Endodermal cell (in vitro differentiated cells): Measurements from ENCODE around the gene KLHDC4. TPM values are rescaled to one million over a fixed set of nuclear protein-coding genes. Genes with fewer than 3 reads are reported as not detected.
"Not testable (repeated sequence)": the region's sequence is repeated elsewhere in the genome, so short reads cannot be mapped to it uniquely, and the experiment has no call there.

Experiments used
- DNase-seq: peaks from one replicate; pipeline ENCODE4 v3.0.0-alpha.2; 2017
- H3K27ac ChIP-seq: 2 replicates; pipeline ENCODE4 v1.5.1; 2013; ENCODE audit warnings: mild to moderate bottlenecking, low read depth, low read length, moderate library complexity
- H3K27me3 ChIP-seq: 2 replicates; pipeline ENCODE4 v1.6.1; 2013; ENCODE audit warnings: mild to moderate bottlenecking, low read length, moderate library complexity; ENCODE audit not compliant: insufficient read depth, control insufficient read depth, poor library complexity, severe bottlenecking
- H3K36me3 ChIP-seq: 2 replicates; pipeline ENCODE4 v1.7.0; 2013; ENCODE audit warnings: mild to moderate bottlenecking, low read length, moderate library complexity; ENCODE audit not compliant: control insufficient read depth, insufficient read depth
- H3K4me1 ChIP-seq: one replicate; pipeline ENCODE4 v1.7.0; 2013; ENCODE audit warnings: low read length; ENCODE audit not compliant: control insufficient read depth, insufficient read depth
- H3K4me3 ChIP-seq: 2 replicates; pipeline ENCODE4 v1.5.1; 2013; ENCODE audit warnings: mild to moderate bottlenecking, low read length, moderate library complexity
- H3K9ac ChIP-seq: 2 replicates; pipeline ENCODE4 v1.6.1; 2013; ENCODE audit warnings: mild to moderate bottlenecking, low read length, moderate library complexity; ENCODE audit not compliant: poor library complexity, severe bottlenecking; ENCODE audit errors: extremely low read depth
- H3K9me3 ChIP-seq: 2 replicates; pipeline ENCODE4 v1.6.1; 2013; ENCODE audit warnings: mild to moderate bottlenecking, low read length, moderate library complexity; ENCODE audit not compliant: control insufficient read depth
- H3K27ac Mint-ChIP-seq: 2 replicates; pipeline ENCODE4 v1.8.0; 2020; ENCODE audit warnings: mixed read lengths
- H3K27me3 Mint-ChIP-seq: 2 replicates; pipeline ENCODE4 v1.8.0; 2021; ENCODE audit warnings: mild to moderate bottlenecking, mixed read lengths; ENCODE audit not compliant: insufficient read depth
- H3K36me3 Mint-ChIP-seq: 2 replicates; pipeline ENCODE4 v1.8.0; 2020; ENCODE audit warnings: low read depth, mixed read lengths
- H3K4me1 Mint-ChIP-seq: 2 replicates; pipeline ENCODE4 v1.8.0; 2020; ENCODE audit warnings: mixed read lengths
- H3K4me3 Mint-ChIP-seq: 2 replicates; pipeline ENCODE4 v1.8.0; 2020; ENCODE audit warnings: mild to moderate bottlenecking, moderate library complexity, mixed read lengths
- H3K9me3 Mint-ChIP-seq: 2 replicates; pipeline ENCODE4 v1.8.0; 2020; ENCODE audit warnings: mild to moderate bottlenecking, mixed read lengths
- WGBS, 2 experiments: methylation state at CpG; one replicate each; pipeline versions ENCODE4 v1.1.5 to v1.1.7; 2013; ENCODE audit warnings: missing lambda C conversion rate in 2 of 2, mixed read lengths in 1 of 2; ENCODE audit not compliant: insufficient coverage in 1 of 2, insufficient read length in 1 of 2; 5-methylcytosine and 5-hydroxymethylcytosine counted together
- total RNA-seq, 2 donors: library from RNA; stranded (reverse); fragmentation: NEBNext Ultra II Directional in 1 of 2; extraction: Animal tissue kit (Norgen Biotek cat#: 25700) in 1 of 2; gene quantifications; 2 replicates in 1 of 2; 3 replicates in 1 of 2; pipeline ENCODE4 v1.2.1, GENCODE V29; 2021
- TF ChIP-seq, protein P1 (sequence below): fragments of 200-600 bp; sonication (generic); conservative IDR thresholded peaks from 2 replicates; pipeline ENCODE4 v1.5.0; 2021; ENCODE audit warnings: antibody characterized with exemption, mild to moderate bottlenecking

The KLHDC4 gene
- total RNA-seq, 2 donors from 2014 or later = 52.8 to 58.8 TPM

DNA sequence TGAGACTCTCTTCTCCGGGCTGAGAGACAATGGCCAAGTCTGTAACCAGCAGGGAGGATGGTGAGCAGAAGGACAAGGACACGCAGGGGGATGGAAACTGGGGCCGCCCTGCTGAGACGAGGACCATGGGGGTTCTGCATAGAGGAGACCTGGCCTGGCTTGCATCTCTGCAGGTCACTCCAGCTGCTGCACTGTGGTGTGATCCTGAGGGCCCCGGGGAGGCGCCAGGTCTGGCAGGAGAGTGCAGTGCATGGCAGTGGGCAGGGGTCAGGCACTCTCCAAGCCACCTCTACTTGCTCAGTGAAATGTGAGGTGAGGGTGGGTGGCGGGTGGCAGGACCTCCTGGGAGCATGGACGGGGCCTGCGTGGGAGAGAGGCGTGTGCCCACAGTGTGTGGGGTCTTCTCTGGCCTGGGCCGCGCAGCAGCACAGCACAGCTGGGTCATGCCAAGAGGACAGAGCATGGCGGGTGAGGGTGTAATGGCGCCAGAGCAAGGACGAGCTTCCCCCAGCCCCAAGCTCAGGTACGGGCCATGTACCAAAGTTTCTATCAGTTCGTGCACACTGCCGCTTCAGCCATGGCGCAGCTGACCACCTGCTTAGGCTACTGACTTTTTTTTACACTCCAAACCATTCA is 43.1 kb downstream of the KLHDC4 start:
- Histone ChIP-seq H3K36me3 (peaks cover 41% of the 10 kb centered on the region), H3K4me1 (no peaks in the 10 kb centered on the region), H3K27ac (peak overlapping the region; percentile 61), H3K9me3 (no peaks in the 10 kb centered on the region), H3K4me3 (no peak overlapping the region), H3K27me3 (no peaks in the 10 kb centered on the region), H3K9ac (no peak overlapping the region)
- TF ChIP-seq, protein P1, sequence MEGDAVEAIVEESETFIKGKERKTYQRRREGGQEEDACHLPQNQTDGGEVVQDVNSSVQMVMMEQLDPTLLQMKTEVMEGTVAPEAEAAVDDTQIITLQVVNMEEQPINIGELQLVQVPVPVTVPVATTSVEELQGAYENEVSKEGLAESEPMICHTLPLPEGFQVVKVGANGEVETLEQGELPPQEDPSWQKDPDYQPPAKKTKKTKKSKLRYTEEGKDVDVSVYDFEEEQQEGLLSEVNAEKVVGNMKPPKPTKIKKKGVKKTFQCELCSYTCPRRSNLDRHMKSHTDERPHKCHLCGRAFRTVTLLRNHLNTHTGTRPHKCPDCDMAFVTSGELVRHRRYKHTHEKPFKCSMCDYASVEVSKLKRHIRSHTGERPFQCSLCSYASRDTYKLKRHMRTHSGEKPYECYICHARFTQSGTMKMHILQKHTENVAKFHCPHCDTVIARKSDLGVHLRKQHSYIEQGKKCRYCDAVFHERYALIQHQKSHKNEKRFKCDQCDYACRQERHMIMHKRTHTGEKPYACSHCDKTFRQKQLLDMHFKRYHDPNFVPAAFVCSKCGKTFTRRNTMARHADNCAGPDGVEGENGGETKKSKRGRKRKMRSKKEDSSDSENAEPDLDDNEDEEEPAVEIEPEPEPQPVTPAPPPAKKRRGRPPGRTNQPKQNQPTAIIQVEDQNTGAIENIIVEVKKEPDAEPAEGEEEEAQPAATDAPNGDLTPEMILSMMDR = no peak
- H3K4me3 Mint-ChIP-seq = no peak overlapping the region
- H3K36me3 Mint-ChIP-seq = peaks cover 78% of the 10 kb centered on the region
- H3K27ac Mint-ChIP-seq = no peak overlapping the region
- DNase-seq = no peak
- H3K4me1 Mint-ChIP-seq = no peaks in the 10 kb centered on the region
- H3K27me3 Mint-ChIP-seq = no peaks in the 10 kb centered on the region
- peaks cover 7% of the 10 kb centered on the region for H3K9me3 Mint-ChIP-seq
- WGBS, 2 experiments = 90 to 94% methylated on average over 13 to 19 of the region's 19 CpGs

DNA sequence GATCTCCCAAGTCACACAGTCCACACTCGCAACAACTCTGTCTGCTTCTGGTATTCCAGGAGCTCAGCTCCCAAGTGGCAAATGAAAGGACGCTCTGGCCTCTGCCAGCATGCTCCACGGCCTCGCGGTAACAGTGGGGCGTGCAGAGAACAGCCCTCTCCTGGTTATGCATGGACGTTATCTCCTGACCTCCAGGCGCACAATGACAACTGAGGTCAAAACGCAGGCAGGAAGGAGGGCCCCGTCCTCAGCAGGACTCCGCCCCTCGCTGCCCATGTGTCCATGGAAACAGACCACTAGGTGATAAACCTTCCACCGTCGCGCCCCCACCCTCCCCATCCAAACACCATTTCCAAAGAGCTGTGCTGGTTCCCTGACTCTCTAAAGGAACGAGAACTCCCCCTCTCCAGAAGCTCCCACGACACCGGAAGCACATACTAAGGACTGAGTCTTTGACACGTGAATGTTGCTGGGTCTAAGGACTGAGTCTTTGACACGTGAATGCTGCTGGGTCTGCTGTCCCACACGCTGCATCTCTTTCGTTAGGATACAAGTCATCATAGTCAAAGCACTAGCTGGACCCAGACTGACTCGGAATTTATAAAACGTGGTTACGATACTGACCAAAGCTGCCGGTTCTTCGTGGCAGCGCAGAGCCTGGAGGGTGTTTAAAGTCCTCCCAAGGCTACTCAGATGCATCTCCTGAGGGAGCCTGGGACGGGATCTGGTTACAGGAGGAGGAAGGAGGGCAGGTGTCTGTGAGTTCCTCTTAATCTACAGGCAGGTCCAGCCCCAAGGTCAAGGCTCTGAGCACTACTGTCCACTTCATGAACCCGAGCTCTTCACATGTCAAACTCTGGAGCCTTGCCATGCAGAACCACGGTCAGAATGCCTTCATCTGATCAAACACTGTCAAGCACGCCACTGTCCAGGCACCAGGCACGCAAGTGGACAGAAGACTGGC is 43.9 kb downstream of the KLHDC4 start:
- H3K4me1 Mint-ChIP-seq = no peaks in the 10 kb centered on the region
- Histone ChIP-seq H3K36me3 (peaks cover 40% of the 10 kb centered on the region), H3K4me3 (no peak overlapping the region), H3K9me3 (no peaks in the 10 kb centered on the region), H3K27ac (peak overlapping the region; percentile 63), H3K9ac (no peak overlapping the region), H3K4me1 (no peaks in the 10 kb centered on the region), H3K27me3 (no peaks in the 10 kb centered on the region)
- H3K36me3 Mint-ChIP-seq = peaks cover 79% of the 10 kb centered on the region
- H3K9me3 Mint-ChIP-seq = peaks cover 7% of the 10 kb centered on the region
- no peak overlapping the region for H3K27ac Mint-ChIP-seq
- WGBS, 2 experiments = 87 to 95% methylated on average over 29 to 33 of the region's 33 CpGs
- TF ChIP-seq, protein P1 = no peak
- H3K4me3 Mint-ChIP-seq = no peak overlapping the region
- no peaks in the 10 kb centered on the region for H3K27me3 Mint-ChIP-seq
- DNase-seq = no peak

DNA sequence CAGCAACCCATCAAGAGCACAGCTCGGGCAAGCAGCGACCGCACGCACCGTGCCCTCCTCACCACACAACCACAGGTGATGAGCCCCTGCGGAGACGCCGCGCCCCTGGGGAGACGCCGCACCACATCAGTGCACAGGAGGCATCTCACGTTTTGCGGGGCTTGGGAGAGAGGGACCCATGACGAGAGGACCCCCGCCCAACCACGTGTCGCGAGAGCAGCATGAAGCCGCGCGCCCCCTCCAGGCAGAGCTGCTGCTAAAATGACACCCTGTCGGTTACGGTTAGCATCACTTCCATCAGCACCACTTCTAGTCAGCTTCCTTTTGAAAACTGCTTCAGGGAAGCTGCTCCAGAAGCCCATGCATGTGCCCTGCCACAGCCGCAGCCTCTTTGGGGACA is 45.3 kb downstream of the KLHDC4 start:
- DNase-seq = no peak
- Mint-ChIP-seq H3K4me1 (no peaks in the 10 kb centered on the region), H3K9me3 (peaks cover 7% of the 10 kb centered on the region), H3K4me3 (no peak overlapping the region), H3K36me3 (peaks cover 79% of the 10 kb centered on the region), H3K27ac (no peak overlapping the region), H3K27me3 (no peaks in the 10 kb centered on the region)
- Histone ChIP-seq H3K36me3 (peaks cover 47% of the 10 kb centered on the region), H3K9me3 (no peaks in the 10 kb centered on the region), H3K4me3 (no peak overlapping the region), H3K4me1 (no peaks in the 10 kb centered on the region), H3K9ac (no peak overlapping the region), H3K27ac (no peak overlapping the region), H3K27me3 (no peaks in the 10 kb centered on the region)
- WGBS, 2 experiments = 95 to 100% methylated on average over 11 to 24 of the region's 24 CpGs
- TF ChIP-seq, protein P1 = no peak

DNA sequence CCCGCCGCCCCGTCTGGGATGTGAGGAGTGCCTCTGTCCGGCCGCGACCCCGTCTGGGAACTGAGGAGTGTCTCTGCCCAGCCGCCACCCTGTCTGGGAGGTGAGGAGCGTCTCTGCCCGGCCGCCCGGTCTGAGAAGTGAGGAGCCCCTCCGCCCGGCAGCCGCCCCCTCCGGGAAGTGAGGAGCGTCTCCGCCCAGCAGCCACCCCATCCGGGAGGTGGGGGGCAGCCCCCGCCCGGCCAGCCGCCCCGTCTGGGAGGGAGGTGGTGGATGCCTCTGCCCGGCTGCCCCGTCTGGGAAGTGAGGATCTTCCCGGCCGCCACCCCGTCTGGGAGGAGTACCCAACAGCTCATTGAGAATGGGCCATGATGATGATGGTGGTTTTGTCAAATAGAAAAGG is 47.0 kb downstream of the KLHDC4 start:
- peaks cover 76% of the 10 kb centered on the region for H3K36me3 Mint-ChIP-seq
- not testable (repeated sequence) for H3K4me1 ChIP-seq, H3K27me3 ChIP-seq, H3K4me3 ChIP-seq, H3K27me3 Mint-ChIP-seq, H3K9me3 Mint-ChIP-seq, H3K4me3 Mint-ChIP-seq, H3K4me1 Mint-ChIP-seq, H3K9ac ChIP-seq, H3K27ac Mint-ChIP-seq, H3K9me3 ChIP-seq, DNase-seq, H3K27ac ChIP-seq
- WGBS, 2 experiments = 93 to 100% methylated on average over 5 to 28 of the region's 28 CpGs
- H3K36me3 ChIP-seq = peaks cover 48% of the 10 kb centered on the region
